GM21528 (cell line): ENCODE data around the gene CTNNA1.
"Not testable (repeated sequence)": the region's sequence is repeated elsewhere in the genome, so short reads cannot be mapped to it uniquely, and the experiment has no call there.

Source experiments
- ATAC-seq: cut with Tn5 transposase; IDR thresholded peaks from one replicate; pipeline ENCODE4 v1.9.1; 2021; ENCODE audit warnings: mild to moderate bottlenecking, moderate library complexity; ENCODE audit not compliant: unreplicated experiment, low FRiP score

CTNNA1 gene

DNA sequence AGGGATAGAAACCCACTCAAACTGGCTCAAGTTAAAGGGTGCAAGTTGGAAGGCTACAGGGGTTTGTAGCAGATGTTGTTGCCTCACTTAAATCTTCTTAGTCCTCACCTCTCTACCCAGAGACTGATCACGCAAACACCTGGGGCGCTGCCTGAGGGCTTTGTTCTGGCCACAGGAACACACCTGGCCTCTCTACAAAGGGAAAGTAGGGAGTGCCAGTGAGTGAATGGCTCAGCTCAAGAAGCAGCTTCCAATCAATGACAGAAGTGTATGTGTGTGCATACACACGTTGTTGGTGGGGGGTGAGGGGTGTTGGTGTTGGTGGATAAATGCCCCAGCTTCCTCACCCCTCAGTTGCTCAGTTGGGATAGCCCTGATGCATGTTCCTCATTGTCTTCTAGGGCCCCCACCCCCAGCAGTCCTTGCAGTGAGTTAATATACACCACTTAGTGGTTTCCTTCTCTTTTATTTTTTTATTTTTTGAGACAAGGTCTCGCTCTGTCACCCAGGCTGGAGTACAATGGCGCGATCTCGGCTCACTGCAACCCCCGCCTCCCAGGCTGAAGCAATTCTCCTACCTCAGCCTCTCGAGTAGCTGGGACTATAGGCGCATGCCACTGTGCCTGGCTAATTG lies 30.6 kb upstream of the CTNNA1 start:
- ATAC-seq: no peak

DNA sequence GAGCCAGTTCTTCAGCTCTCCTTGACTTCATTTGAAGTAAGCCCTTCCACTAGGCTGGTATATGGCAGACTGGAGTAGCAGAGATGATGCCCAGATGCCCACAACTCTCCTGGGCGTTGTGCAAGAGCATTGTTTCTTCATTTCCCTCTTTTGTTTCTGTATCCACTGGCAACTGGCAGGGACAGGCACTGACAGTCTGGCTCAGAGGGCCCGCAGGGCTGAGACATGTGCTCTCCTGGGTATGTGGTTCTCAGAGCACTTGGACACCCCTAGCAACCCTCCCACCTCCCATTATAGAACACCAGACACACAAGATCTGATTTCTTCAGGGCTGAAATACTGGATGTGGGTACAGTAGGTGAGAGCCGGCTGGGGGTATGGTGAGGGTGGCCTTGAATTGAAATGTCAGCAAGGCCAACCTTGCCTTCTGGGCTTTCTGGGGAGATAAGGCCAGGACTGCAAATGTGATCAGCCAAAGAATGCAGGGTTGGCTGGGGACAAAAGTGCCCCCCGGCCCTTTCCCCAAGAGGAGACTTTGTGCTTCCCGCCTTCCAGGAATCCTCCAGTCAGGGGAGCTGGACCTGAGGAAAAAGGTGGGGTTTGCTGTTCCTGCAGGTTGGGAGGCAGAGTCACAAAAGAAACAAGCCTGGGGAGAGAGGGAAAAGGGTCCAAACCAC lies 28.6 kb upstream of the CTNNA1 start:
- no peak for ATAC-seq

DNA sequence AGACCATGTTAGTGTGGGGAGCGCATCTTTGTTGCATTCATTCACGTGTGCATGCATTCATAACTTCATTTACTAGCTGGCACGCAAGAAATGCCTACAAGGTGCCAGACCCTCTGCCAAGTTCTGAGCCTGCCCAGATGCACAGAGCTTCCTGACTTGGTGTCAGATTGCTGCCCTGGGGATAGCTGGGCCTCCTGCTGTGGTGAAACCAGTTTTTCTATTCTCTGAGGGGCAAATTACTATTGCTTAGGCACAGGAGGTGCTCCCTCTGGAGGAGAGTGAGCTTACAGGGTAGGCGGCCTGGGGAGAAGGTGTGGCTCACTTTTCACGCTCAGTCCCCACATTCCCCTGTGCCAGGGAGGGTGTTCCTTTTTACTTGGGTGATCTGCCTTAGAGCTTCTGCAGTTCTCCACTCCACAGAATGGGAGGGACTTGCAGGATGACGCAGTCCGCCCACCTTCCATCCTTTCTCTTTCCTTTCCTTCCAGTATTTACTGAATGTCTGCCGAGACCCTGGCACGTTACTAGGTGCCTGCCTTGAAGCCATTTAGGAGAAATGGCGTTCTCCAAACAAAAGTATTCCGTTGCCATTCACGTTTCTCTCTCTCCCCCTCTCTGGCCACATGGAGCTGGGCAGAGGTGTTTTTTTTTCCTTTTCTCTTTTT lies 27.9 kb upstream of the CTNNA1 start:
- no peak for ATAC-seq

DNA sequence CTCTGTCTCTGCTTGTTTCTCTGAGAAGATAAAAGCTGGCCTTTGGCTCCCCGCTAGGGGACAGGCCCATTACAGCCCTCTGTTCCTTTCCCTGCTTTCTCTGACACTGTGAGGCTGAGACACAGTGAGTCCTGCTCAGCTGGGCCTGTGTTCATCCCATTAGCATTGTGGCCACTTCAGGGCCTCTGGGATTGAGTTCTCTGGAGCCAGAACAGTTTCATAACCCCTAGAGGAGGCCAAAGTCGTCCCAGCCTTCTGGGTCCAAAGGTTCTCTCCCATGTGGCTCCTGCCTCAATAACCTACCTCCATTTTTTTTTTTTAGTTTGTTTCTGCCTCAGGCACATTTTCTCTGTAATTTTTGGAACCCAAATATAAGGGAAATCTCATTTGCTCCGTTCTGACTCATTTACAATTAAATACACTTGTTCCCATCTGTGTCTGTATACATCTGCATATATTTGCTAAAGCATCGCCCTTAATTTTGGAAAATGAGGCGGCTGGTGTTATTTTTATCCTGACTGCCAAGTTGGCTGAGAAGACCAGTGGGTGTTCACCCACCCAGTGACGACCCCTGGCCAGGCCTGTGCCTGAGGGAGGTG lies 27.3 kb upstream of the CTNNA1 start:
- no peak for ATAC-seq

DNA sequence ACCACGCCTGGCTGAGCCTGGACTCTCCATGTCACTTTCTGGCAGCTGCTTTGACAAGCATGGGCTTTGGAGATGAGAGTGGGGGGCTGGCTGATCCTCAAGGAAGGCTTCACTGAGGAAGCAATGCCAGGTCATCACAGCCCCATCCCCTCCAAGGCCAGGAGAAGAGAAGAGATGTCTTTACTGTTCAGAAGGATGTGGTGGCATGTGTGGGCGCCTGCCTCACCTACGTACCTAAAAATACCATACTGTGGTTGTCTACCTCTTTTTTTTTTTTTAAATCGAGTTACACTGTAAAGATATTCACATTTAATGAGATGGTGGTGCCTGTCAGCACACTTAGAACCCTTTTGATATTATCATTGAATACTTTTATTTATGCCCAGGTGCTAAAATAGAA lies 26.4 kb upstream of the CTNNA1 start:
- no peak for ATAC-seq

DNA sequence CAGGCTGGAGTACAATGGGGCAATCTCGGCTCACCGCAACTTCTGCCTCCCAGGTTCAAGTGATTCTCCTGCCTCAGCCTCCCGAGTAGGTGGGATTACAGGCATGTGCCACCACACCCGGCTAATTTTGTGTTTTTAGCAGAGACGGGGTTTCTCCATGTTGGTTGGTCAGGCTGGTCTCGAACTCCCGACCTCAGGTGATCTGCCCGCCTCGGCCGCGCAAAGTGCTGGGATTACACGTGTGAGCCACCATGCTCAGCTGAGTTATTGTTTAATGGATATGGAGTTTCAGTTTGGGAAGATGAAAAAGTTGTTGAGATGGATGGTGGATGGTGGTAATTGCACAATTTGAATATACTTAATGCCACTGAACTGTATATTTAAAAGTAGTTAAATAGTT lies 22.7 kb upstream of the CTNNA1 start:
- not testable (repeated sequence) for ATAC-seq

DNA sequence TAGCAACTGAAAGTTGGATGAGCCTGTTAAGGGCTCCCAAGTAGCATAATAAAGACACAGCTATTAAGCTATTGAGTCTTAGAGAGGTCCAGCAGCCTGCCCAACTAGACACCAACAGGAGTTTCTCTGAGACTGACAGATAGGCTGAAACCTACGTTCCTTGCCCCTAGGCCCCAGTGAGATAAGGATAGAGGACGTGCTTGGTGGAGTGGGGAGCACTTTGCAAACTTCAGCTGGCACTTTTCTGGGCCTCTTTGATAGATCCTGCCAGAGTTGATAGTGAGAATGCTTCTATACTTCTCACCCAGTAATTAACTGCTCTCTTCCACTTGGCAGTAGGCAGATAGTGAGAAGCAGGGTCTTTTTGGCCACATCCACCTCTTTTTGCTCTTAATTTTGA lies 20.8 kb upstream of the CTNNA1 start:
- no peak for ATAC-seq

DNA sequence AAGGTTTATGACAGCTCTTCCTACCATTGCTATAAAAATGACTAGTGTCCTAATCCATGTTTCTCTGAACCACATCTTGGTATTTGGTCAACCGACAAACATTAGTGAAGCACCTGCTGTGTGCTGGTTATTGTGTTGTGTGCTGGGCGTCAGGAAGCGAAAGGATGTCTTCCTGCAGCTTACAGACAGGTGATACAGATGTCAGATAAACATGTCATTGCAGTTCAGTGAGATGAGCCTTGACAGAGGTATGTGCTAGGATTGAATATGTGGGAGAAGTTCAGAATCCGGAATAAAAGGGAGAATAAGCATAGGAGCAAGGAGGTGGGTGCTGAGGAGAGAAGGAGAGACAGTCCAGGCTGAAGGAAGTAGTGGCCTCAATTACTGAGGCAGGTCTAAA lies 20.3 kb upstream of the CTNNA1 start:
- ATAC-seq: no peak

DNA sequence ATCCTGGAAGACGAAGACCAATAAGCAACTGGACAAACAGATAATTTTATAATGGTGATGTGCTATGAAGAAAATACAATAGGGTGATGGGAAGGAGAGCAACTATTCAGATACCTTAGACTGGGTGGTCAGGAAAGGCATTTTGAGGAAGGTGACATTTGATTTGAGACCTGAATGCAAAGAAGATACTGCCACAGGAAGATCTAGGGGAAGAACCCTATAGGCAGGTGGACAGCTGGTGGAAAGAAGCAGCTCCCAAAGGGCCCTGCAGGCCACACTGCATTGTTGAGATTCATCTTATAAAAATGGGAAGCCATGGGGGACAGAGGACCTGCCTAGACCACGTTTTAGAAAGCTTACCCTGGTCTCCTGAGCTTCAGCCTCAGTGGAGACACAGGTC lies 19.7 kb upstream of the CTNNA1 start:
- ATAC-seq: no peak

DNA sequence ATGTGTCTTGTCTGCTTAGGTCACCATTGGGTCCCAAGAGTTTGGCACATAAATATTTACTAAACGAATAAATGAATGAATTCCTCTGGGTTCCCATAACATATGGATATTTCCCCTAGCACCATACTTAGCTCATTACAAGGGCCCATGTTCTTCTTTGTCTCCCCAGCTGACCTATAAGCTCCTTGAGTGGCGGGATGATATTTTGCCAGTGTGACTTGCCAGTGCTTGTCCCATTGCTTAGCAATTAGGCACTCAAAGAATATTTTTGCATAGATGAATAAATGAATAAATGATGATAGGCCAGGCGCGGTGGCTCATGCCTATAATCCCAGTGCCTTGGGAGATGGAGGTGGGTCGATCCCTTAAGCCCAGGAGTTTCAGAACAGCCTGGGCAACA lies 16.9 kb upstream of the CTNNA1 start:
- ATAC-seq: no peak

DNA sequence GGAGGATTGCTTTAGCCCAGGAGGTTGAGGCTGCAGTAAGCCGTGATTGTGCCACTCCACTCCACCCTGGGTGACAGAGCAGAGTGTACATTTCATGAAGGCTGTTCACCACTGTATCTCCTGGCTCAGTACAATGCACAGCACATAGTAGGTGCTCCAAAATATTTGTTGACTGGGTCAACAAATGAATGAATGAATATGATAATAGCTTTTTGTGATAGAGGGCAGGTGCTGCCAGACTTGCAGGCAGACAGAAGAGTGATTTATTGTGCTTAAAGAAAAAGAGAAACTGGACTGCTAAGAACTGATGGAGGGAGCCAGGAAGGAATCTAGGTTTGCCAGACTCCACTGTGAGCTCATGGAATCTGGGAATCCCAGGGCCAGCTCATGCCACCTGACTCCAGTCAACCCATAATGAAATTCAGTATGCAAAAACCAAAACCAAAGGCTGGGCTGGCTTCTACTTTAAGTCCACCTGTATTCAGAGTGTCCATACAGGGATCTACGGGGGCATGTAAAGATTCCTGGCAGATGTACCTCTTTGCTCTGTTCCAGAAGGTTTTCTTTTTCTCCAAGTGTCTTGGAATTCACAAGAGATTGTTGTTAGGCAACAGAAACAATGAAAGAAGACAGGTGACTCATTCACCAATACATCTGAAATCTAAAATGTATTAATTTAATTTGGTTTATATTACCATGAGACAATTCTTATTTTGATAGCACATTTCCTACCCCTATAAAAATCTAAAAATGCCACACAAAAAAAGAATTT lies 15.5 kb upstream of the CTNNA1 start:
- ATAC-seq: no peak

DNA sequence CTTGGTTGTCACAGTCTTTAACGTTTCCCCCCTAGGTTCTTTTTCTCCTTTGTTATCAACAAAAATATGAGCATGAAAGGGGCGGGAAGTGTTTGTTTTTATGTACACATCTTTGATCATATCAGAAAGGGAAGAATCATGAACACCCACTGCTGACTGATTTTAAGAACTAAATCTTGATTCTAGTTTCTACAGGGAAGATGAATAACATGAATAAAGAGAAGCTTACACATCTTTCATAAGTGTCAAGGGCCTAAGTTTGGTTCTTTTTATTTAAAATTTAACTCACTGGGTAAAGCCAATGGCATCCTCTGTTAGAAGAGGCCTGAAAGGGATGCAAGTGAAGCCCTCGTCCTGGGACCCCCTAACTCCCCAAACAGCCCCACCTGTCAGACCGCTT lies 14.8 kb upstream of the CTNNA1 start:
- ATAC-seq: no peak

DNA sequence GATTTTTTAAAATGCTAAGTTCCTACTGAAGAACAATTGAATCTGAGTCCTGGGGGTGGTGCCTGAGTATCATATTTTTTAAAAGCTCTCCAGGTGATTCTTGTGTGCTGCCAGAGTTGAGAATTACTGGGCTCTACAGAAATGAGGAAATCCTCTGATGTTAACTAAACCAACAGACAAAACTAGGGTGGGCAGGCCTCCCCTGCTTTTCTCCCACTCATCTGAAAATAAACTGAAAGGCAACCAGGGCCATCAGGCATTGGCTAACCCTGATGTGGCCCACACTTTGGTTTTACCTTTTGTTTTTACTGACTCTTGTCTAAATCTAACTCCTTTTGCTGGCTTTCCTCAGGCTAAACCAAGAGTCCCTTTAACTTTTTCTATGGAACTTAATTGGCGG lies 13.3 kb upstream of the CTNNA1 start:
- ATAC-seq: no peak

DNA sequence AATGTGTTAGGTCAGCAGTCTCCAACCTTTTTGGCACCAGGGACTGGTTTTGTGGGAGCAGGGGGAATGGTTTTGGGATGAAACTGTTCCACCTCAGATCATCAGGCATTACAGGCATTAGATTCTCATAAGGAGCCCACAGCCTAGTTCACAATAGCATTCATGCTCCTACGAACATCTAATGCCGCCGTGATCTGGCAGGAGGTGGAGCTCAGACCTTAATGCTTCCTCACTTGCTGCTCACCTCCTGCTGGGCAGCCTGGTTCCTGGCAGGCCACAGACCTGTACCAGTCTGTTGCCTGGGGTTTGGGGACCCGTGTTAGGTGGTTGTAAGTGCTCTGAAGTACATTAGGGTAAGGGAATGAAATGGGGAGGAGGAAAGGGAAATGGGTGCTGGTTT lies 9.7 kb upstream of the CTNNA1 start:
- no peak for ATAC-seq

DNA sequence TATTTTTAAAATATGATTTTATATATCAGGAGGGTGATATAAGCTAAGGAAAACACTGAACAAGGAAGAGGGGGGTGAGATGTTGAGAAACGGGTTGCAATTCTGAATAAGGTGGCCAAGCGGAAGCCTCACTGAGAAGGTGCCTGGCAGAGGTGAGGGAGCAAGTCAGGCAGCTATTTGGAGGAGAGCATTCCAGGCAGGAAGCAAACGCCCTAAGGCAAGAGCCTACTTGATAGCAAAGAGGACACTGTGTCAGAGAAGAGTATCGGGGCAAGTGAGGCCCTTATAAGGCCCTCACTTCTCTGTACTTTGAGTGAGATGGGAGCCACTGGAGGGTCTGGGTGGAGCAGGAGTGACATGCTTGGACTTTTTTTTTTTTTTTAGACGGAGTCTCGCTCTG lies 8.0 kb upstream of the CTNNA1 start:
- ATAC-seq: no peak

DNA sequence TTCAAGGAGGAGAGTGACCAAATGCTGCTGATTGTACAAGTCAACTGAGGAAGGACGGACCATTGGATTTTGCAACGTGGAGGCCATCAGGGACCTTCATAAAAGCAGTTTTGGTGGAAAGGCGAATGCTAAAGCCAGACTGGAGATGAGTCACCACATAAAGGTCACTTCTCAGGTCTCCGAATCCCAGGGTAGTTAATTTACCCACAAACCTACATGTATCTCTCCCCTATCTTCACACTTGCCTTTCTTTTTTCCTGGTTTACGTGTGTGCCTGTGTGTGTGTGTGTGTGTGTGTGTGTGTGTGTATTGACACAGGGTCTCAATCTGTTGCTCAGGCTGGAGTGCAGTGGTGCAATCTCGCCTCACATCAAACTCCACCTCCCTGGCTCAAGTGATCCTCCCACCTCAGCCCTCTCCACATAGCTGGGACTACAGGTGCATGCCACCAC lies 4.6 kb upstream of the CTNNA1 start:
- ATAC-seq: no peak

DNA sequence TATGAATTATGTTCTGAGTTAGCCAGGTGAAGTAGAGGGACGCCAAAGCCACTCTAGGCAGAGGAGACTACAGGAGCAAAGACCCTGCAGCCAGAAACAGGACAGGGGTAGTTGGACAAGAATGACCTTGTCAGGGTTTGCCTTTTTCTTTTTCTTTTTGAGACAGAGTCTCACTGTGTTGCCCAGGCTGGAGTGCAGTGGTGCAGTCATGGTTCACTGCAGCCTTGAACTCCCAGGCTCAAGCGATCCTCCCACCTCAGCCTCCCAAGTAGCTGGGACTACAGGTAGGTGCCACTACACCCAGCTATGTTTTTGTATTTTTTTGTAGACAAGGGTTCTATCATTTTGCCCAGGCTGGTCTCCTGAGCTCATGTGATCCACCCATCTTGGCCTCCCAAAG lies 1.9 kb upstream of the CTNNA1 start:
- not testable (repeated sequence) for ATAC-seq

DNA sequence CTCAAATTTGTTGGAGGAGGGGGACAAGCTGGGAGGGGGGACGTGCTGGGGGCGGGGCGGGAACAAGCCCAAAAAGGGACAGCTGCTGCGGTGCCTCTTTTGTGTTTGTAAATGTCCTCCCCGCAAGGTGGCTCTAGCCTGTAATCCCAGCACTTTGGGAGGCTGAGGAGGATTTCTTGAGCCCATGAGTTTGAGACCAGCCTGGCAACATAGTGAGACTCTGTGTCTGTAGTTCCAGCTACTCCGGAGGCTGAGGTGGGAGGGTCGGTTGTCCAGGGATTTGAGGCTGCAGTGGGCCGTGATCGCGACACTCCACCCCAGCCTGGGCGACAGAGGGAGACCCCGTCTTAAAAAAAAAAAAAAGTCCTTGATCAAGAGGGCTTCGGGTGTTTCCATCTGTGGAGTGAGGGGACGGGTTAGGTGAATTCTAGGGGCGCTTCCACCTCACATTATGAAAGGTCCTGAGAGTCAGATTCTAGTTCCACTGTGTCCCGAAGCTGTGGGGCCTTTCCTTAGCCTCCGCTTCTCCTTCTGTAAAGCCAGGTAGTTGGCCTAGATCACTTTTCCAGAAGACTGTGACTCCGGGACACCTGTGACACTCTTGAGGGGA lies 779 bp upstream of the CTNNA1 start:
- no peak for ATAC-seq

DNA sequence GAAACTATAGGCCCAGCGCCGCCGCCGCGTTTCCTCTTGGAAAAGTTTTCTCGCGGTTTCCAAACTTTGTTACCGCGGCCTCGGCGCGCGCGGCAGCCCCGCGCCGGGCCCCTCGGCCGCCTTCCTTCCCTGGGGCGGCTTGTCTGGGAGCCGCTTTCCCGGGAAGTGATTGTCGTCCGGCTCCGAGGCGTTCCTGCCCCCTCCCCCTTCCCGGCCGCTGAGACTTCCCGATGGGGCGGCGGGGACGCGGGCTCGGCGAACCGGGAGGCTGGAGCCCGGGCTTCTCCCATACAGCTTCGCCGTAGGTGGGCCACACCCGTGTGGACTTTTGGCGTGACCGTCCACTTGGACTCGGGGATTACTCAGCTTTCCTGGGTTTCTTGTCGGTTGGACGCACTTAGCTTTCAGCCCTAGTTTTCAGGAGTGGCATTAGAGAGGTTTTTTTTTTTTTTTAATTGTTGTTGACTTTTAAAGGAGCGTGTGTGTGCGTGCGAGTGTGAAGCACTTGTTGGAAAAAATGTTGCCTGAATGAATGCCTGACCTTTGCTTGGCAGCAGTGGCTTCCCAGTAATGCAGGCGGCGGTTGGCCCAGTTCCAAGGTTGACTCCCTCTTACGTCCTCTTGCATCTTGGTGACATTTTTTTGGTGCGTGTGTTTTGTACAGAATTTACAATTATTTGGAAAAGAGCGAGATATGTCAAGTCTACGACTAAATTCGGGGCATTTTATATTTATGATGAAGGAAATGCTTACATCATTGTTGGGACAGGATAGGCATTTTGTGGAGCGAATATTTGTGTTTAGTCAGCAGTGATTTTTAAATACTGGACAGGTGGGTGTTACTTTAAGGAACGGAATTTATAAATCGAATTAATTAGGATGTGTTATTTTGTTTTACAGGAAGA lies 821 bp downstream of the CTNNA1 start:
- peak; percentile 17 for ATAC-seq

DNA sequence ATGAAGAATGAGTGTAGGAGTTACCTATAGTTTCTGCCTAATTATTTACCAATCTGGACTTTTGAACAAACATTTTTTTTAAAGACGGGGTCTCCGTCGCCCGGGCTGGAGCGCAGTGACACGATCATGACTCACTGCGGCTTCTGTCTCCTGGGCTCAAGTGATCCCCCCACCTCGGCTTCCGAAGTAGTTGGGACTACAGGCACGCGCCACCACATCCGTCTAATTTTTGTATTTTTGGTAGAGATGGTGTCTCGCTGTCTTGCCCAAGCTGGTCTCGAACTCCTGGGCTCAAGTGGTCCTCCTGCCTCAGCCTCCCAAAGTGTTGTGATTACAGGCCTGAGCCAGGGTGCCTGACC lies 1.5 kb downstream of the CTNNA1 start:
- ATAC-seq: no peak
